Common myeloid progenitor, CD34-positive (primary cell): ENCODE data around the gene PHLDA3.
"Not testable (repeated sequence)": the region's sequence is repeated elsewhere in the genome, so short reads cannot be mapped to it uniquely, and the experiment has no call there.

ENCODE experiments used
- CTCF ChIA-PET: fragments of 350-600 bp; sonication (Branson Sonifier 250); formaldehyde crosslinking; loops from one replicate; lab custom pipeline; 2021; ENCODE audit warnings: antibody characterized with exemption; lab: Charles Lee
- POLR2A ChIA-PET: fragments of 350-600 bp; sonication (Branson Sonifier 250); formaldehyde crosslinking; loops from one replicate; lab custom pipeline; 2021; ENCODE audit warnings: antibody characterized with exemption; lab: Charles Lee
- DNase-seq, 3 donors: peaks; one replicate each; pipeline versions ENCODE4 v3.0.0 to v3.0.0-alpha.2; 2013
- H3K27ac ChIP-seq, 2 experiments: 1 replicate in 1 of 2; 2 replicates in 1 of 2; pipeline ENCODE4 v1.7.0; 2013; ENCODE audit warnings: inconsistent platforms in 2 of 2, low read length in 2 of 2, mild to moderate bottlenecking in 2 of 2, low read depth in 1 of 2, moderate library complexity in 1 of 2; ENCODE audit not compliant: severe bottlenecking in 2 of 2, insufficient read depth in 1 of 2, poor library complexity in 1 of 2
- H3K27me3 ChIP-seq, 5 experiments: replicated peaks in 2 of 5; 1 replicate in 3 of 5; 2 replicates in 2 of 5; pipeline versions ENCODE4 v1.6.1 to v1.7.0; 2013; ENCODE audit warnings: low read length in 4 of 5, mild to moderate bottlenecking in 2 of 5, moderate library complexity in 2 of 5, inconsistent platforms in 1 of 5; ENCODE audit not compliant: insufficient read depth in 5 of 5, control insufficient read depth in 4 of 5
- H3K36me3 ChIP-seq, 4 experiments: 1 replicate in 2 of 4; 2 replicates in 2 of 4; pipeline versions ENCODE4 v1.6.1 to v1.7.0; 2013; ENCODE audit warnings: low read length in 3 of 4, control low read depth in 1 of 4, mild to moderate bottlenecking in 1 of 4; ENCODE audit not compliant: control insufficient read depth in 4 of 4, insufficient read depth in 4 of 4
- H3K4me1 ChIP-seq, 4 experiments: 1 replicate in 3 of 4; 2 replicates in 1 of 4; pipeline versions ENCODE4 v1.6.1 to v1.7.1; 2013; ENCODE audit warnings: low read length in 3 of 4, mild to moderate bottlenecking in 3 of 4, control low read depth in 1 of 4, inconsistent platforms in 1 of 4, moderate library complexity in 1 of 4; ENCODE audit not compliant: control insufficient read depth in 4 of 4, insufficient read depth in 4 of 4; ENCODE audit errors: control extremely low read depth in 1 of 4
- H3K4me3 ChIP-seq, 7 experiments: 1 replicate in 4 of 7; 2 replicates in 3 of 7; pipeline versions ENCODE4 v1.5.1 to v1.7.0; 2013; ENCODE audit warnings: mild to moderate bottlenecking in 7 of 7, low read length in 6 of 7, moderate library complexity in 6 of 7, inconsistent platforms in 2 of 7, low read depth in 2 of 7, control low read depth in 1 of 7; ENCODE audit not compliant: insufficient read depth in 4 of 7, control insufficient read depth in 1 of 7; ENCODE audit errors: extremely low read depth in 1 of 7
- H3K9me3 ChIP-seq, 5 experiments: 1 replicate in 4 of 5; 2 replicates in 1 of 5; pipeline versions ENCODE4 v1.6.1 to v1.7.1; 2013; ENCODE audit warnings: low read length in 4 of 5, mild to moderate bottlenecking in 2 of 5, inconsistent platforms in 1 of 5, low read depth in 1 of 5, moderate library complexity in 1 of 5; ENCODE audit not compliant: control insufficient read depth in 4 of 5, insufficient read depth in 2 of 5; ENCODE audit errors: control extremely low read depth in 1 of 5
- WGBS: methylation state at CpG from one replicate; pipeline ENCODE4 v1.1.5; 2013; ENCODE audit not compliant: insufficient coverage; 5-methylcytosine and 5-hydroxymethylcytosine counted together

The PHLDA3 gene

GRCh38 chr1:201481761-201482493 is 12.9 kb upstream of the PHLDA3 start:
- Histone ChIP-seq H3K27ac (no peak overlapping the region), H3K9me3 (no peaks in the 10 kb centered on the region), H3K36me3 (peaks cover 0 to 16% (median 5%) of the 10 kb centered on the region in 4 experiments), H3K27me3 (peaks cover 0 to 3% (median 0%) of the 10 kb centered on the region in 5 experiments), H3K4me1 (peaks cover 4 to 59% (median 41%) of the 10 kb centered on the region in 4 experiments), H3K4me3 (peak overlapping the region in 5 of 7 experiments; percentile 31 to 79 (median 66))
- ChIA-PET POLR2A (interaction anchor here (1.0 to 3.0 kb wide), 7 partner anchors 12 to 34 kb away, joined by 3 to 14 read pairs (median 4); partner anchors contain the start of gene PHLDA3), CTCF (interaction anchor here (0.6 to 29.7 kb wide), 25 partner anchors 9 to 409 kb away, joined by 3 to 1059 read pairs (median 6); partner anchors contain the start of genes CSRP1 and PHLDA3)
- peak; percentile 92 to 94 (median 93) for DNase-seq
- 3% methylated on average over 28 of the region's 35 CpGs for WGBS

- CTCF ChIA-PET = interaction anchor here (1.1 to 29.7 kb wide), 15 partner anchors 9 to 228 kb away, joined by 4 to 1059 read pairs (median 12); partner anchors contain the start of genes CSRP1 and PHLDA3
Measured at GRCh38 chr1:201481004-201481380, 12.0 kb upstream of the PHLDA3 start.

GRCh38 chr1:201480231-201481003 is 11.4 kb upstream of the PHLDA3 start:
- H3K4me1 ChIP-seq = peaks cover 0 to 44% (median 31%) of the 10 kb centered on the region in 4 experiments
- H3K4me3 ChIP-seq = peak overlapping the region; percentile 28 to 79 (median 54)
- CTCF ChIA-PET = interaction anchor here (1.1 to 29.7 kb wide), 11 partner anchors 9 to 224 kb away, joined by 4 to 1059 read pairs (median 20); partner anchors contain the start of genes CSRP1 and PHLDA3
- H3K27ac ChIP-seq = no peak overlapping the region
- H3K27me3 ChIP-seq = peaks cover 0 to 3% (median 0%) of the 10 kb centered on the region in 5 experiments
- peaks cover 0 to 15% (median 5%) of the 10 kb centered on the region in 4 experiments for H3K36me3 ChIP-seq
- no peaks in the 10 kb centered on the region for H3K9me3 ChIP-seq
- DNase-seq = peak; percentile 77 to 90 (median 84)
- POLR2A ChIA-PET = interaction anchor here (2.2 to 3.0 kb wide), 2 partner anchors 11 to 32 kb away, joined by 10 to 14 read pairs; partner anchors contain the start of gene PHLDA3
- 6% methylated on average over 28 of the region's 37 CpGs for WGBS

More at GRCh38 chr1:201481004-201481380, 12.0 kb upstream of the PHLDA3 start:
- peak overlapping the region; percentile 28 to 79 (median 54) for H3K4me3 ChIP-seq
- no peaks in the 10 kb centered on the region for H3K9me3 ChIP-seq
- DNase-seq = no peak
- no peak overlapping the region for H3K27ac ChIP-seq
- 0% methylated on average over 17 of the region's 17 CpGs for WGBS
- peaks cover 0 to 16% (median 5%) of the 10 kb centered on the region in 4 experiments for H3K36me3 ChIP-seq
- POLR2A ChIA-PET = interaction anchor here (1.0 to 3.0 kb wide), 5 partner anchors 12 to 33 kb away, joined by 3 to 14 read pairs (median 8); partner anchors contain the start of gene PHLDA3
- peaks cover 0 to 3% (median 0%) of the 10 kb centered on the region in 5 experiments for H3K27me3 ChIP-seq
- peaks cover 4 to 50% (median 37%) of the 10 kb centered on the region in 4 experiments for H3K4me1 ChIP-seq

GRCh38 chr1:201479201-201479730 is 10.3 kb upstream of the PHLDA3 start:
- no peak overlapping the region for H3K4me3 ChIP-seq
- ChIA-PET CTCF (interaction anchor here (6.6 to 29.7 kb wide), 3 partner anchors 29 to 45 kb away, joined by 61 to 1059 read pairs (median 353); partner anchors contain the start of gene CSRP1), POLR2A (no interaction called here)
- no peaks in the 10 kb centered on the region for H3K9me3 ChIP-seq
- H3K36me3 ChIP-seq = peaks cover 0 to 8% (median 3%) of the 10 kb centered on the region in 4 experiments
- H3K4me1 ChIP-seq = peaks cover 0 to 32% (median 24%) of the 10 kb centered on the region in 4 experiments
- no peak overlapping the region for H3K27ac ChIP-seq
- peaks cover 0 to 3% (median 0%) of the 10 kb centered on the region in 5 experiments for H3K27me3 ChIP-seq
- no peak for DNase-seq
- WGBS = 100% methylated on average over 3 of the region's 4 CpGs

DNA sequence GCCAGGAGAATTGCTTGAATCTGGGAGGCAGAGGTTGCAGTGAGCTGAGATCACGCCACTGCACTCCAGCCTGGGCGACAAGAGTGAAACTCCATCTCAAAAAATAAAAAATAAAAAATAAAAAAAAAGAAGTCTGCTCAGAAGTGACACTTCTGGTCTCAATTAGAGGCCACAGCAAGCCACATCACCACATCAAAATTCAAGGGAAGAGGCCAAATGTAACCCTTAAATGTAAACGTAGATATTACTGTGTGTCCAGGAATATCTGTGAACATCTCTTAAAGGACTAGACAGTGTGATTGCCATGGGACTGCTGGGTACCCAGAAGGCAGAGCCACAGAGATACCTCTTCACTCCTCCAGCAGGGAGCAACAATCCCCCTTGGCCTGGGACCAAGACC is 9.7 kb upstream of the PHLDA3 start:
- H3K36me3 ChIP-seq, POLR2A ChIA-PET, H3K4me3 ChIP-seq, DNase-seq, H3K27ac ChIP-seq, H3K27me3 ChIP-seq, H3K9me3 ChIP-seq: not testable (repeated sequence)
- H3K4me1 ChIP-seq = peaks cover 0 to 28% (median 22%) of the 10 kb centered on the region in 4 experiments
- CTCF ChIA-PET = interaction anchor here (6.6 to 29.7 kb wide), 3 partner anchors 29 to 44 kb away, joined by 61 to 1059 read pairs (median 353); partner anchors contain the start of gene CSRP1
- WGBS = 100% methylated on average over 1 of the region's 3 CpGs

DNA sequence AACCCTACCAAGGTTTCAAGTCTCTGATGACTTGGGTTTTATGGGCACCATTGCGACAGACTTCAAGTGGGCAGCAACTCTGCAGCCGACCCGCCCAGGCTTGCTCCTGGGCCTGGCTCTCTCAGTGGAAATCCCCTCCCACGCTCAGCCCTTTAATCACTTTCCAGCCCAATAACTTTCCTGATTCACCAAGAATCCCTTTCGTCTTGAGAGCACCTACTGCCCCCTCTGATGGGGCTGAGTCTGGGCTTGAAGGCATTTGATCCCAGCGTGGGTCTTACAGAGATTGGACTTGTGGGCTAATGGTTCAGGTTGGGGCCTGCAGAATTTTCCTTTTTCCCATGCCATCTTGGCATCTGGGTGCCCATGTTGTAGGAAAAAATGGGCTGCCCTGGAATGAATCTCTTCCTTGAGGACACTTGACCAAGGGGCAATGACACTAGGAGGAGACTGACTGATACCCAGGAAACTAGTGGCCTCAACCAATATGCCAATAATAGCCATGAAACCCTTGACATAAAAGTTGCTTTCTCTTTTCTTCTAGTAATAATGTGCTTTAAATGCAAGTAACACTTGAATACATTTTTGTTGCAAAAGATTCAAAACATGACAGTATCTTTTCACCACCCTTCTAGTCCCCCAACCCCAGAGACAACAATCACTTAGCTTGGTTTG is 7.8 kb upstream of the PHLDA3 start:
- CTCF ChIA-PET = interaction anchor here (0.6 to 29.7 kb wide), 5 partner anchors 10 to 116 kb away, joined by 3 to 1059 read pairs (median 5); partner anchors contain the start of gene CSRP1
- Histone ChIP-seq H3K9me3 (no peaks in the 10 kb centered on the region), H3K27ac (no peak overlapping the region), H3K27me3 (peaks cover 0 to 4% (median 0%) of the 10 kb centered on the region in 5 experiments), H3K36me3 (no peaks in the 10 kb centered on the region), H3K4me1 (peaks cover 0 to 23% (median 15%) of the 10 kb centered on the region in 4 experiments), H3K4me3 (no peak overlapping the region)
- WGBS = 100% methylated on average over 1 of the region's 6 CpGs
- POLR2A ChIA-PET = no interaction called here
- no peak for DNase-seq
